HG03460 (cell line): Measurements from ENCODE around the gene KSR2.

Source experiments
- ATAC-seq: cut with Tn5 transposase; IDR thresholded peaks from one replicate; pipeline ENCODE4 v1.9.1; 2021; ENCODE audit not compliant: unreplicated experiment

KSR2 gene

GRCh38 chr12:117473856-117474255 lies 494.9 kb downstream of the KSR2 start:
- no peak for ATAC-seq

GRCh38 chr12:117472983-117473382 lies 495.8 kb downstream of the KSR2 start:
- no peak for ATAC-seq

GRCh38 chr12:117470804-117471203 lies 498.0 kb downstream of the KSR2 start:
- no peak for ATAC-seq

DNA sequence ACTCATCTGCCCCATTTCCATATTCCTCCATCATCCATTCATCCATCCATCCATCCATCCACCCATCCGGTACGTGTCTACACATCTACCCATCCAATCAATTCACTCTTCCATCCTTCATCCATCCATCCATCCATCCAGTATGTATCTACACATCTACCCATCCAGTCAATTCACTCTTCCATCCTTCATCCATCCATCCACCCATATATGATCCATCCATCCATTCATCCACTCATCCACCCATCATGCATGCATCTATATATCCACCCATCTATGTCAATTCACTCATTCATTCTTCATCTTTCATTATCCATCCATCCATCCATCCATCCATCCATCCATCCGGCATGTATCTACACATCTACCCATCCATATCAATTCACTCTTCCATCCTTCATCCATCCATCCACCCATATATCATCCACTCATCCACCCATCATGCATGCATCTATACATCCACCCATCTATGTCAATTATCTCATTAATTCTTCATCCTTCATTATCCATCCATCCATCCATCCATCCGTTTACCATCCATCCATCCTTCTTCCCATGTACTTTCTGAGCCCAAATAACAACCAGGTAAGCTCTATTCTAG lies 498.8 kb downstream of the KSR2 start:
- ATAC-seq: no peak

DNA sequence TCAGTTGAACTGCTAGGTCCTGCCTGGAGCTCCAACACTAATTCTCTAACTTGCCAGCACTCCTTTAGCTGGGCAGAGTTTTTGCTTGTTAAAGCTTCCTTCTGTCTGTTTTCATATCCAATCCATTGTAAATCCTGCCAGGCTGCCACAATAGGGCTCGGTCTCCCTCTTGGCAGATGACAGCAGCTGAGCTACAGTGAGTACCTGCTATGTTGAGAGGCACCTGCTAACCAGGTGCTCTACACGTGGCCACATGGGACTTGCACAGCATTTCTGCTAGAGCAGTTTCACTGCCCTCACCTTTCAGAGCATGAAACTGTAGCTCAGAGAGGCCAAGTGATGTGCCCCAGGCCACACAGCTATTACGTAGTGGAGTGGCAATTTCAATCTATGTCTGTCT lies 500.8 kb downstream of the KSR2 start:
- no peak for ATAC-seq

GRCh38 chr12:117467588-117467987 lies 501.2 kb downstream of the KSR2 start:
- no peak for ATAC-seq

DNA sequence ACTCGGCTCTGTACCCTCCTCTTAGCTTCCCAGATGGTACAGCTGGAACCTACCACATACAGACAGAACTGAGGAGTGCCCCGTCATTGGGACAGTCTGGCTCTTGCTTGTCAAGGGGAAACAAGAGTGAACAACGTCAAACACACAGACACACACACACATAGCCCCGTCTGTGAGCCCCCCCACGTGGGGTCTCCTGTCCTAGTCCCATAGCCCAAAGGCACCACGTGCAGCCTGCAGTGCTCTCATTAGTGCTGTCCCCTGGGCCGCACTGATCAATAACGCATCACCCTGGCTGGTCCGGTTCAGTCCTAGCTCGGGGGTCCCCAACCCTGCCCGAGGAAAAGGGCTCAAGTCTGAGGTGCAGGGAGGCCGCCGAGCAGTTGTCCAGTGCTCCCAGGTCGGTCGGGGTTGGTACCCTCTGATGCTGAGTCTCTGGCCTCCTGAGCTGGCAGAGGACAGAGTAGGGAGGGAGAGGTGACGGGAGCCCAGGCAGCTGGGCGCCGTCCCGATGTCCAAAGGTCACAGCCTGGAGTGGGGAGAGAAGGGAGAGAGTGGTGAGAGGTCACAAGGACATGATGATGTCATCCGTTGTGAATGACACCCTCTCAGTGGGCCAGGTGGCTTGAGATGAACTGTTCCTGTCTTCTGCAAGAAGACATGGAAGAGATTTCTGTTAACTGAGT lies 502.0 kb downstream of the KSR2 start:
- no peak for ATAC-seq

- no peak for ATAC-seq
Measured at GRCh38 chr12:117461732-117462131, 507.1 kb downstream of the KSR2 start.

DNA sequence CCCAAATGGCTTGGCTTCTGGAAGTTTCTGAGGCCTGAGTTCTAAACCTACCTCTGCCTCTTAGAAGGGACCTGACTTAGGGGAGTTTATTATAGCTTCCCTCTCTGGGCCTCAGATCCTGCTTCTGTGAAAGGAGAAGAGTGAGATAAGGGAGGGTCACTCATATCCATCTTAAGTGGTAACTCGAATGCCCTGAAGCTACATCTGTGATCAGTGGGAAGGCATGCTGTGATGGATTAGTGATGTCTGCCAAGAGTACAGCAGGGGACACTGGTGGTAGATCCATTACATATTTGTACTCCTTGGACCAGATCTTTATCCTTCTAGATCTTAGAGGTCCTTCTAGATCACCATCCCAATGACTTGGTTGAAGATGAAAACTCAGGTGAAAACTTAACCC lies 509.6 kb downstream of the KSR2 start:
- ATAC-seq: no peak

- no peak for ATAC-seq
Measured at GRCh38 chr12:117457189-117457588, 511.6 kb downstream of the KSR2 start.

- ATAC-seq: no peak
Measured at GRCh38 chr12:117456076-117456475, 512.7 kb downstream of the KSR2 start.

GRCh38 chr12:117453961-117454360 lies 514.8 kb downstream of the KSR2 start:
- ATAC-seq: no peak

GRCh38 chr12:117452112-117452511 lies 516.7 kb downstream of the KSR2 start:
- ATAC-seq: no peak

DNA sequence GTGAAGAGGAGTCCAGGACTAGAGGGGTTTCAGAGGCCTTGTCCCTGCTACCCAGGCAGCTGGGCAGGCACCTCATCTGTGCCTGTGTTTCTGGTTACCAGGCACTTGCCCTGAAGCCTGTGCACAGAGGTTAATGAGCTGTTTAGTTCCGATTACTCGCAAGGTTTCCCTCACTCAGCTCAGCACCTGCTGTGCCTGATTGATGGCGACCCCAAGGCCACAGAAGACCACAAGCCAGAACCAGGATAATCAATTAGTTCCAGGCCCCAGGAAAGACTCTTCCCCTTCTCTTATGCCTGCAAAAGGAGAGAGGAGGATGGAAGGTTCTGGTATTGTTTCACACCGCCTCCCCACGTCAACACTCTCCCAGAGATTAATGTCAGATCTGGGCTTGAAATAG lies 518.6 kb downstream of the KSR2 start:
- ATAC-seq: no peak

DNA sequence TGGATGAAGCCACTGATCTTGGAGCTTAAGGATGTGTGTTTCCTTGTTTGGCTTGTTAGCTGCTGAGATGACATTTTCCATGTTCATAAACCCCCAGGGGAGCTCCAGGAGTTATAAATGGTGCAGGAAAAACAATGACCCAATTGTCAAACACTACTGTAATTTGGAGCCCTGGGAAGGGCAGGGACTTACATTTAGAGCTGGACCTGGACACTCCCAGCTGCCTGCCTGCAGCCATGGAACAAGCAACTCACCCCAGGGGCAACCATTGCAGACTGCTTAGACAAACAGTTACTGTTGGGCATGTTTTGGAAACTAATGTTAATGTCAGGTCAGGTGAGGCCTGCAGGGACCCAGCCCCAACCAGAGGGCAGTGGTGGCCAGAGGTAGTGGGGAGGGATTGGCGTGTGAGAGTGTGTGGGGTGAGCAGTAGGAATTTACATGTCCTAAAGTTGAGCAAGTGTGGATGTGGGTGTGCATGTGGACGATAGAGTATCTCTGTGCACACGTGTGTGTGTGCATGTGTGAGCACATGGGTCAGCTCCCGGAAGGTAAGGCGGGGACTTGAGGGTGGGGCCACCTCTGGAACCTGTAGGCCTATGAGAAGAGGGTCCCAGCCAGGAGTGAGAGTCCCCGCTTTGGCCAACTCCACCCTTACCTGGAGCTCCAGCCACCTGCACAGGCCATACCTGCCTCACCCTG lies 521.0 kb downstream of the KSR2 start:
- no peak for ATAC-seq

GRCh38 chr12:117444781-117445180 lies 524.0 kb downstream of the KSR2 start:
- no peak for ATAC-seq

GRCh38 chr12:117441751-117442150 lies 527.0 kb downstream of the KSR2 start:
- ATAC-seq: no peak

DNA sequence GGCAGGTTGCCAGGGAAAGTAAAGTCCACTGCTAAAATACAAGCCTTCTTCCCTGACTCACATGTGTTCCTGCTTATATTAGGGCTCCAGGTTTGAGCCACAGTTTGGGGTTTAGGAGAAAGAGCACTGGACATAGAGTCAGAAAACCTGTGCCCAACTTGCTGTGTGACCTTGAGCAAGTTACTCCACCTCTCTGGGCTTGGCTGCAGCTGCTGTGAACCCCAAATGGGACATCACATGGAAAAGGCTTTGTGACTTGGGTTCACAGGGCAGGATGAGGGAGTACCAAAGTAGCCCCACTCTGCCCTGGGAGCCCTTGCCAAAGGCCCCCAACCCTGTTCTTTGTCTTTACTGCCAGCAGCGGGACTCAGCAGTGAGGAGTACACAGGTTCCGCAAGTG lies 528.4 kb downstream of the KSR2 start:
- no peak for ATAC-seq

DNA sequence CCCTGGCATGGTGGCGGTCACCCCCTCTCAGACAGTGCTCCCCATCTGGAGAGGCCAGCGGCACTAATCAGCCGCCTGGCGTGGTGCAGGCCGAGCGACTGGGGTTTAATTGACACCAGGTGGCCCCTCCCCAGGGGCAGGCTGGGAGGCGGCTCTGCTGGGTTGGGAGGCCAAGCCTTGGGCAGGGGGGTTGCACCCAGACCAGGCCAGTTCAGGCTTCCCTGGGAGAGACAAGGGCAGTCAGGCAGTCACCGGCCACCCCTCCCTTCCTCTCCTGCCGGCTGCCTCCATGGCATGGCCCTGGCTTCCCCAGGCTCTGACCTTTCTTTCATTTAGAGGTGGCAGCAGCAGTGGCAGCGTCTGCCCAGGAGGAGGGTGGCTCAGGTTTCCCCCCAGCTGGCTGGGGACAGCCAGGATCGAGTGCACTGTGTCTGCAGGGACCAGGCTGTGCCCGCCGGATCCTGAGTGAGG lies 529.2 kb downstream of the KSR2 start:
- no peak for ATAC-seq

- ATAC-seq: no peak
Measured at GRCh38 chr12:117438809-117439208, 530.0 kb downstream of the KSR2 start.

DNA sequence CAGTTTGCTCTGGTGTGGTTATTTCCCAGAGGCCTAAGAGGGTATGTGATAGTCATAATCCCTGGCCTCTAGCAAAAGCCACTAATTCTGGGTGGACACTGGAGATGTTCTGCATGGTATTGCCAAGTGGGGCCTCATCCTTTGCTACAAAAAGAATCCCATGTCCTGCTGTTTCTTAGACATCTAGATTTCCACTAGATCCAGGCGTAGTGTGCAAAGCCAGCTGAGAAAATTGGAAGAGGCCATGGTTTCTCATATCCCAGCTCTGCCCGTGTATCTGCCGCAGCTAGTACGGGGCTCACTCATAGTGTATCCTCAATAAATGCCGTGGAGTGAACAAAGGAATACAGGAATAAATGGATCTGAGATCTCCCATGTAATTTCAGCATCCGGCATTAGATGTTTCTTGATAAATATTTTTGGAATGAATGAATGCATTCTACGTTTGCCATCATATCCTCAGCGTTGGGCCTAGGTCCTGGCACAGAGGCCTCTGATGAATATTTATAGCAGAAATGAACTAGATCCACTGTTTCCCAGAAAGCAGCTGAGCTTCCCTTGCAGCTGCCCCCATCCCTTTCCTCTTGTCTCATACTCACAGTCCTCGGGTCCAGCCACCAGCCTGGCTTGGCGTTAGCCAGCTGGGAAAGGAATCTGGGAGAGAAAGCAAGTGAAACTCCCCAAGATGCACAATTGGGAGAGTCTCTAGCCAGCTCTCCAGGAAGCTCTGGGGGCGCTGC lies 531.1 kb downstream of the KSR2 start:
- no peak for ATAC-seq

DNA sequence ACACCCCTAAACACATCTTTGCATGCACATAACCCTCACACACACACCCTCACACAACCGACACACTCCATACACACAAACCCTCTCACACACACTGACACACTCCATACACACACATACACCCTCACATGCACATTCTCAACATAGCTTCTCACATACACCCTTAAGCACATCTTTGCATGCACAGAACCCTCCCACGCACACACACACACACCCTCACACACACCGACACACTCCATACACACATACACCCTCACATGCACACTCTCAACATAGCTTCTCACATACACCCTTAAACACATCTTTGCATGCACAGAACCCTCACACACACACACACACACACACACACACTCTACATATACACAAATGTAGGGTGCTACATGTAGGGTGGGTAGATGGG lies 534.9 kb downstream of the KSR2 start:
- ATAC-seq: no peak
